GM12878 (cell line): ENCODE data around the gene STYXL2. TPM values are rescaled to one million over a fixed set of nuclear protein-coding genes. Genes with fewer than 3 reads are reported as not detected.

Source experiments
- ATAC-seq: fragments of 200-7000 bp; cut with Tn5 transposase; 3 replicates; pipeline ENCODE4 v1.9.1; 2020; ENCODE audit warnings: mild to moderate bottlenecking, moderate library complexity
- BruUV-seq: library from RNA; stranded (reverse); fragments of 400-500 nt; replicated peaks from 2 replicates; lab custom pipeline; 2021; lab: Mats Ljungman, UMichigan
- CTCF ChIA-PET: fragments of 300-600 bp; sonication (Branson Sonifier 250); formaldehyde crosslinking; extraction: SDS; loops from one replicate; lab custom pipeline; 2021; ENCODE audit warnings: inconsistent platforms; lab: Yijun Ruan, JAX
- POLR2A ChIA-PET: fragments of 350-600 bp; formaldehyde crosslinking; extraction: SDS; loops from one replicate; lab custom pipeline; 2021; ENCODE audit warnings: inconsistent platforms; lab: Charles Lee
- RAD21 ChIA-PET: fragments of 300-600 bp; sonication (Branson Sonifier 250); formaldehyde crosslinking; loops from one replicate; lab custom pipeline; 2023; ENCODE audit warnings: antibody characterized with exemption; ENCODE audit not compliant: unreplicated experiment; lab: Charles Lee
- SMC1A ChIA-PET: fragments of 300-600 bp; sonication (Branson Sonifier 250); formaldehyde crosslinking; loops from one replicate; lab custom pipeline; 2023; ENCODE audit not compliant: unreplicated experiment, uncharacterized antibody; lab: Charles Lee
- DNase-seq: peaks from one replicate; pipeline ENCODE4 v3.0.0-alpha.2; 2011; ENCODE audit warnings: low read depth, low spot score
- FAIRE-seq: peaks from 3 replicates; lab custom pipeline; 2011; peaks lifted over from hg19 to GRCh38; lab: Jason Lieb, UNC
- H2AFZ ChIP-seq: 2 replicates; pipeline ENCODE4 v1.6.0; 2011; ENCODE audit warnings: low read depth, low read length, control low read depth; ENCODE audit not compliant: control insufficient read depth
- H3K27ac ChIP-seq: 2 replicates; pipeline ENCODE4 v1.5.1; 2011; ENCODE audit warnings: control low read depth; ENCODE audit not compliant: control insufficient read depth, insufficient read depth
- H3K27me3 ChIP-seq, 2 experiments: replicated peaks in 1 of 2; 2 replicates each; pipeline versions ENCODE4 v1.6.0 to v1.6.1; 2011; ENCODE audit warnings: low read length in 1 of 2; ENCODE audit not compliant: control insufficient read depth in 2 of 2, insufficient read depth in 2 of 2
- H3K36me3 ChIP-seq, 2 experiments: 2 replicates each; pipeline ENCODE4 v1.5.1; 2011; ENCODE audit warnings: low read length in 1 of 2; ENCODE audit not compliant: control insufficient read depth in 2 of 2, insufficient read depth in 2 of 2
- H3K4me1 ChIP-seq: 2 replicates; pipeline ENCODE4 v1.6.1; 2011; ENCODE audit warnings: mild to moderate bottlenecking, low read length, moderate library complexity, mixed read lengths; ENCODE audit not compliant: control insufficient read depth, insufficient read depth
- H3K4me2 ChIP-seq: 2 replicates; pipeline ENCODE4 v1.6.0; 2011; ENCODE audit warnings: control low read depth; ENCODE audit not compliant: control insufficient read depth, insufficient read depth
- H3K4me3 ChIP-seq: fragments of 200-600 bp; sonication (generic); 2 replicates; pipeline ENCODE4 v1.5.1; 2016
- H3K79me2 ChIP-seq: 2 replicates; pipeline ENCODE4 v1.6.0; 2011; ENCODE audit warnings: low read length; ENCODE audit not compliant: control insufficient read depth, insufficient read depth
- H3K9ac ChIP-seq: 2 replicates; pipeline ENCODE4 v1.8.0; 2011; ENCODE audit warnings: low read length, control low read depth, mixed read lengths; ENCODE audit not compliant: control insufficient read depth, insufficient read depth
- H3K9me3 ChIP-seq: replicated peaks from 3 replicates; pipeline ENCODE4 v1.5.1; 2011; ENCODE audit warnings: mild to moderate bottlenecking, low read length; ENCODE audit not compliant: control insufficient read depth, insufficient read depth
- H4K20me1 ChIP-seq: 2 replicates; pipeline ENCODE4 v1.6.0; 2011; ENCODE audit not compliant: control insufficient read depth, insufficient read depth
- BMI1 ChIP-seq: fragments of 450-650 bp; IDR thresholded peaks from 2 replicates; pipeline ENCODE4 v1.6.1; 2016; ENCODE audit warnings: mild to moderate bottlenecking, moderate library complexity, borderline replicate concordance
- BRCA1 ChIP-seq: IDR thresholded peaks from 2 replicates; pipeline ENCODE4 v1.6.1; 2011; ENCODE audit warnings: low read depth, low read length, improper control_type of control experiment
- CBX3 ChIP-seq: fragments of 200-600 bp; sonication (generic); IDR thresholded peaks from 2 replicates; pipeline ENCODE4 v1.6.1; 2016; ENCODE audit warnings: low read depth, borderline replicate concordance
- ESRRA ChIP-seq: IDR thresholded peaks from 2 replicates; pipeline ENCODE4 v1.6.1; 2012; ENCODE audit warnings: mild to moderate bottlenecking, low read length, improper control_type of control experiment
- HDAC6 ChIP-seq: fragments of 200-600 bp; sonication (generic); IDR thresholded peaks from one replicate; pipeline ENCODE4 v1.8.0; 2017; ENCODE audit warnings: antibody characterized with exemption; ENCODE audit not compliant: unreplicated experiment
- IRF5 ChIP-seq: fragments of 450-650 bp; IDR thresholded peaks from 2 replicates; pipeline ENCODE4 v1.6.1; 2017; ENCODE audit warnings: borderline replicate concordance
- KDM1A ChIP-seq: fragments of 200-600 bp; sonication (generic); IDR thresholded peaks from 2 replicates; pipeline ENCODE4 v1.6.1; 2016; ENCODE audit warnings: borderline replicate concordance
- MEF2A ChIP-seq: IDR thresholded peaks from 2 replicates; pipeline ENCODE4 v1.6.1; 2011; ENCODE audit warnings: low read depth, mild to moderate bottlenecking, low read length, moderate library complexity; ENCODE audit not compliant: insufficient read depth
- NBN ChIP-seq: fragments of 450-650 bp; IDR thresholded peaks from 2 replicates; pipeline ENCODE4 v1.6.1; 2016
- NR2C2 ChIP-seq: IDR thresholded peaks from 2 replicates; pipeline ENCODE4 v1.6.1; 2011; ENCODE audit warnings: borderline replicate concordance, low read depth; ENCODE audit not compliant: control insufficient read depth, insufficient read length
- NR2F1 ChIP-seq: fragments of 450-650 bp; conservative IDR thresholded peaks from 2 replicates; pipeline ENCODE4 v1.6.1; 2017; ENCODE audit warnings: mild to moderate bottlenecking
- WRNIP1 ChIP-seq: IDR thresholded peaks from 2 replicates; pipeline ENCODE4 v1.6.1; 2011; ENCODE audit warnings: low read depth, low read length, improper control_type of control experiment, borderline replicate concordance
- ZBTB4 ChIP-seq: fragments of 450-650 bp; formaldehyde crosslinking; IDR thresholded peaks from 2 replicates; pipeline ENCODE4 v1.4.0; 2022; ENCODE audit warnings: mild to moderate bottlenecking, moderate library complexity
- ZNF24 ChIP-seq: fragments of 450-650 bp; IDR thresholded peaks from 2 replicates; pipeline ENCODE4 v1.6.1; 2017; ENCODE audit warnings: antibody characterized with exemption, mild to moderate bottlenecking
- WGBS: methylation state at CpG from one replicate; pipeline ENCODE4 v1.1.6; 2016; ENCODE audit warnings: low lambda C conversion rate; ENCODE audit not compliant: insufficient replicate concordance, insufficient coverage; ENCODE audit errors: missing lambda C conversion rate; 5-methylcytosine and 5-hydroxymethylcytosine counted together
- in situ Hi-C: fragments of 300-500 bp; cut with MboI; formaldehyde crosslinking; loops from 9 replicates; pipeline ENCODE4 v1.14.3; 2018; ENCODE audit warnings: mixed read lengths
- intact Hi-C: fragments of 100-400 bp; cut with micrococcal nuclease; formaldehyde crosslinking; loops from one replicate; pipeline ENCODE4 v1.14.2; 2022; ENCODE audit not compliant: unreplicated experiment
- polyA plus RNA-seq, 11 experiments: library from polyadenylated mRNA; depleted of rRNA in 4 of 11; unstranded in 6 of 11; stranded (reverse) in 5 of 11; fragments of >200 nt; fragmentation: Nextera tagmentation in 4 of 11; fragmentation: Illumina TruSeq in 1 of 11; extraction: Ambion mirVana in 4 of 11; extraction: Trizol in 1 of 11; gene quantifications; 1 replicate in 1 of 11; 2 replicates in 10 of 11; pipeline versions ENCODE4 v1.2.1 to v1.2.3, GENCODE V29; 2011 to 2016; ENCODE audit warnings: inconsistent platforms in 2 of 11, missing spikeins in 2 of 11, low read depth in 1 of 11
- total RNA-seq, 4 experiments: library from RNA; depleted of rRNA in 3 of 4; stranded (reverse); fragments of >200 nt in 3 of 4; fragmentation: Illumina TruSeq in 1 of 4; extraction: Trizol in 1 of 4; gene quantifications; 2 replicates each; pipeline versions ENCODE4 v1.2.1 to v1.2.3, GENCODE V29; 2013 to 2021
- TF ChIP-seq, protein P1 (sequence below): IDR thresholded peaks from 2 replicates; pipeline ENCODE4 v1.6.1; 2012; ENCODE audit warnings: low read depth, low read length, improper control_type of control experiment
- TF ChIP-seq, protein P2 (sequence below): fragments of 450-650 bp; formaldehyde crosslinking; IDR thresholded peaks from 2 replicates; pipeline ENCODE4 v1.5.0; 2022; ENCODE audit warnings: mild to moderate bottlenecking, missing genetic modification characterization

The STYXL2 gene
- total and polyA plus RNA-seq, 10 of the 15 experiments (the other 5 are each of a cell fraction or from before 2014, with no cell fraction given), result under 0.01 to 0.08 (median 0.03) TPM; not detected in 7

GRCh38 chr1:167061073-167061464 lies 32.8 kb upstream of the STYXL2 start:
- Histone ChIP-seq H3K27ac (no peak overlapping the region), H3K9ac (no peak overlapping the region), H3K36me3 (no peaks in the 10 kb centered on the region), H3K79me2 (no peaks in the 10 kb centered on the region), H2AFZ (no peak overlapping the region), H3K9me3 (no peaks in the 10 kb centered on the region), H3K4me2 (no peak overlapping the region), H3K27me3 (no peaks in the 10 kb centered on the region), H4K20me1 (no peaks in the 10 kb centered on the region), H3K4me1 (0 out of 2 replicates have a peak, but pooled peaks cover 3% of the 10 kb centered on the region), H3K4me3 (no peak overlapping the region)
- TF ChIP-seq, protein P1, sequence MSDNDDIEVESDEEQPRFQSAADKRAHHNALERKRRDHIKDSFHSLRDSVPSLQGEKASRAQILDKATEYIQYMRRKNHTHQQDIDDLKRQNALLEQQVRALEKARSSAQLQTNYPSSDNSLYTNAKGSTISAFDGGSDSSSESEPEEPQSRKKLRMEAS, result no peak
- TF ChIP-seq BMI1 (no peak), ESRRA (no peak), NR2F1 (no peak), ZNF24 (no peak), NR2C2 (no peak), IRF5 (no peak), KDM1A (no peak), ZBTB4 (CRISPR knock-in tag) (no peak), WRNIP1 (no peak), MEF2A (no peak), BRCA1 (no peak), HDAC6 (no peak), NBN (no peak), CBX3 (no peak)
- TF ChIP-seq, protein P2, sequence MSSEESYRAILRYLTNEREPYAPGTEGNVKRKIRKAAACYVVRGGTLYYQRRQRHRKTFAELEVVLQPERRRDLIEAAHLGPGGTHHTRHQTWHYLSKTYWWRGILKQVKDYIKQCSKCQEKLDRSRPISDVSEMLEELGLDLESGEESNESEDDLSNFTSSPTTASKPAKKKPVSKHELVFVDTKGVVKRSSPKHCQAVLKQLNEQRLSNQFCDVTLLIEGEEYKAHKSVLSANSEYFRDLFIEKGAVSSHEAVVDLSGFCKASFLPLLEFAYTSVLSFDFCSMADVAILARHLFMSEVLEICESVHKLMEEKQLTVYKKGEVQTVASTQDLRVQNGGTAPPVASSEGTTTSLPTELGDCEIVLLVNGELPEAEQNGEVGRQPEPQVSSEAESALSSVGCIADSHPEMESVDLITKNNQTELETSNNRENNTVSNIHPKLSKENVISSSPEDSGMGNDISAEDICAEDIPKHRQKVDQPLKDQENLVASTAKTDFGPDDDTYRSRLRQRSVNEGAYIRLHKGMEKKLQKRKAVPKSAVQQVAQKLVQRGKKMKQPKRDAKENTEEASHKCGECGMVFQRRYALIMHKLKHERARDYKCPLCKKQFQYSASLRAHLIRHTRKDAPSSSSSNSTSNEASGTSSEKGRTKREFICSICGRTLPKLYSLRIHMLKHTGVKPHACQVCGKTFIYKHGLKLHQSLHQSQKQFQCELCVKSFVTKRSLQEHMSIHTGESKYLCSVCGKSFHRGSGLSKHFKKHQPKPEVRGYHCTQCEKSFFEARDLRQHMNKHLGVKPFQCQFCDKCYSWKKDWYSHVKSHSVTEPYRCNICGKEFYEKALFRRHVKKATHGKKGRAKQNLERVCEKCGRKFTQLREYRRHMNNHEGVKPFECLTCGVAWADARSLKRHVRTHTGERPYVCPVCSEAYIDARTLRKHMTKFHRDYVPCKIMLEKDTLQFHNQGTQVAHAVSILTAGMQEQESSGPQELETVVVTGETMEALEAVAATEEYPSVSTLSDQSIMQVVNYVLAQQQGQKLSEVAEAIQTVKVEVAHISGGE (CRISPR knock-in tag), result no peak
- intact Hi-C loops, result no loop called here
- RAD21 ChIA-PET, result interaction anchor here (0.9 to 7.8 kb wide), 6 partner anchors 151 to 495 kb away, joined by 3 to 305 read pairs (median 6); no protein-coding TSS in a partner anchor
- ATAC-seq (no peak), DNase-seq (no peak), FAIRE-seq (no peak)
- CTCF ChIA-PET, result interaction anchor here (0.9 to 18.3 kb wide), 16 partner anchors 10 to 484 kb away, joined by 3 to 734 read pairs (median 4); partner anchors contain the start of gene POU2F1
- SMC1A ChIA-PET, result interaction anchor here (0.8 to 10.4 kb wide), 4 partner anchors 117 to 471 kb away, joined by 3 to 384 read pairs (median 4); no protein-coding TSS in a partner anchor
- POLR2A ChIA-PET, result interaction anchor here (1.0 kb wide), 1 partner anchor 151 kb away, joined by 3 read pairs; no protein-coding TSS in a partner anchor
- in situ Hi-C loops, result no loop called here
- 46% methylated on average over 3 of the region's 3 CpGs for WGBS
- BruUV-seq, result no TSS peak
